ENCODE results near the gene ATP6V0B. TPM values are rescaled to one million over a fixed set of nuclear protein-coding genes. Genes with fewer than 3 reads are reported as not detected.

Gene ATP6V0B
- total and polyA plus RNA-seq, 2 donors from 2014 or later, result 156 to 636 TPM

GRCh38 chr1:43995984-43996732 lies 21.4 kb downstream of the ATP6V0B start:
- H3K27me3 ChIP-seq (ENCODE audit: control insufficient read depth, insufficient read depth, low read length), result no peaks in the 10 kb centered on the region
- no peak overlapping the region for H3K27ac ChIP-seq (ENCODE audit: low read depth in 2 of 2, low read length in 2 of 2)
- no peak overlapping the region for H3K4me3 ChIP-seq (ENCODE audit: low read length in 3 of 3)
- H3K9me3 ChIP-seq (ENCODE audit: control insufficient read depth in 2 of 3, insufficient read depth in 1 of 3, low read length in 3 of 3), result no peaks in the 10 kb centered on the region
- no peak for FAIRE-seq
- TF ChIP-seq CTCF (IDR thresholded peaks at IDR 0.05; ENCODE audit: borderline replicate concordance, extremely low read depth, insufficient read depth), result no peak
- intact Hi-C loops (cut with DNase I), result no loop called here
- H3K36me3 ChIP-seq (ENCODE audit: control insufficient read depth in 2 of 3, insufficient read depth in 3 of 3, low read length in 3 of 3), result no peaks in the 10 kb centered on the region
- H3K9ac ChIP-seq (ENCODE audit: low read length in 3 of 3), result no peak overlapping the region
- H3K4me1 ChIP-seq (ENCODE audit: control insufficient read depth in 2 of 3, insufficient read depth in 2 of 3, low read depth in 1 of 3, low read length in 3 of 3), result peaks cover 0 to 9% (median 0%) of the 10 kb centered on the region in 3 donors
- no peak for DNase-seq

DNA sequence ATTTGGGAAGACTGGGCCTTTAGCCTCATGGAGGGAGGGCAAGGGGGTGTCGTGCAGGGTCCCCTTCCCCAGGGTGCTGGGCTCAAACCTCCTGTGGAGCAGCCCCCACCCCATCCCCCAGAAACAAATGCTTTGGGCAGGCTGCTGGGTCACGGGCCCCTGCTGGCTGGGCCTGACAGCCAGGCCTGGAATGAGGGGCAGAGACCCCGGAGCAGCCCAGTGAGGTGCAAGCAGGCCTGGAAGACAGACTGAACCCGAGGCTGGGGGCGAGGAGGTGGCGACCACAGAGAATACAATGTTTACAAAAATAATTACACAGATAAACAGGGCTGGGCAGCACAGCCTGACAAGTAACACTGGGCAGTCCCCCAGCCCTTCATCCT lies 22.0 kb downstream of the ATP6V0B start:
- Histone ChIP-seq H3K27me3 (ENCODE audit: control insufficient read depth, insufficient read depth, low read length) (no peaks in the 10 kb centered on the region), H3K4me3 (ENCODE audit: low read length in 3 of 3) (no peak overlapping the region), H3K4me1 (ENCODE audit: control insufficient read depth in 2 of 3, insufficient read depth in 2 of 3, low read depth in 1 of 3, low read length in 3 of 3) (peaks cover 0 to 8% (median 0%) of the 10 kb centered on the region in 3 donors), H3K36me3 (ENCODE audit: control insufficient read depth in 2 of 3, insufficient read depth in 3 of 3, low read length in 3 of 3) (no peaks in the 10 kb centered on the region), H3K27ac (ENCODE audit: low read depth in 2 of 2, low read length in 2 of 2) (no peak overlapping the region), H3K9me3 (ENCODE audit: control insufficient read depth in 2 of 3, insufficient read depth in 1 of 3, low read length in 3 of 3) (no peaks in the 10 kb centered on the region), H3K9ac (ENCODE audit: low read length in 3 of 3) (no peak overlapping the region)
- intact Hi-C loops (cut with DNase I), result no loop called here
- DNase-seq (no peak), FAIRE-seq (no peak)
- TF ChIP-seq CTCF (IDR thresholded peaks at IDR 0.05; ENCODE audit: borderline replicate concordance, extremely low read depth, insufficient read depth), result no peak

DNA sequence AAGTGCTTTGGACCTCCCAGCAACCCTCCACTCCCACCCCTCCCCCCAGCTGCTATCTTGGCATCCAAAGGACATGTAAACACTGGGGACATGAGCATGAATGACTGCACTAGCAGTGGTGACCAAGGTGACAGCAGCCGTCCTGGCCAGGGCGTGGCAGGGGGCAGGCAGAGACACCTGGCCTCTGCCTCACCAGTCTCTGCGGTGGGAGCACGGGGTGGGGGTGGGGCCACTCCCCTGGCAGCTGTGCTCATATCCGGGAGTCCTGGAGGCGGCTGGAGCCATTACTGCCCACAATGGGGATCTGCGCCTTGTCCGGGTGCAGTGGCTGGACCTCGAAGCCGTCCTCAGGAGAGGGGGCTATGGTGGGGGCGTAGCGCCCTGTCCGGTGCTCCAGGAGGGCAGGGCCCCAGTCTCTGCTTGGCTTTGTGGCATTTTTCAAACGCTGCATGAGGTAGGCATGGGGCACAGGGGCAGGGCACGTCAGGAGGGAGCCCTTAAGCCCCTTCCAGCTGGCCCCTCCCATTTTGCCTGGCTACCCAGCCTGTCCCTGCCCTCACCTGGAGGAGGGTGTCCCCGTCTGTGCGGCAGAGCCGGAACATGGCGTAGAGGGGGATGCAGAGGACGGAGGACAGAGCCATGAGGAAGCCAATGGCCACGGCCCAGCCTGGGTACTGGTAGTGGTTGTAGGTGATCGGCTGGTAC lies 22.7 kb downstream of the ATP6V0B start:
- FAIRE-seq (no peak), DNase-seq (no peak)
- Histone ChIP-seq H3K27me3 (ENCODE audit: control insufficient read depth, insufficient read depth, low read length) (no peaks in the 10 kb centered on the region), H3K9me3 (ENCODE audit: control insufficient read depth in 2 of 3, insufficient read depth in 1 of 3, low read length in 3 of 3) (no peaks in the 10 kb centered on the region), H3K27ac (ENCODE audit: low read depth in 2 of 2, low read length in 2 of 2) (no peak overlapping the region), H3K4me1 (ENCODE audit: control insufficient read depth in 2 of 3, insufficient read depth in 2 of 3, low read depth in 1 of 3, low read length in 3 of 3) (peaks cover 0 to 4% (median 0%) of the 10 kb centered on the region in 3 donors), H3K36me3 (ENCODE audit: control insufficient read depth in 2 of 3, insufficient read depth in 3 of 3, low read length in 3 of 3) (no peaks in the 10 kb centered on the region), H3K9ac (ENCODE audit: low read length in 3 of 3) (no peak overlapping the region), H3K4me3 (ENCODE audit: low read length in 3 of 3) (no peak overlapping the region)
- intact Hi-C loops (cut with DNase I), result no loop called here
- no peak for TF ChIP-seq CTCF (IDR thresholded peaks at IDR 0.05; ENCODE audit: borderline replicate concordance, extremely low read depth, insufficient read depth)
